GM21576 (cell line): ENCODE data around the gene ANAPC1.
"Not testable (repeated sequence)": the region's sequence is repeated elsewhere in the genome, so short reads cannot be mapped to it uniquely, and the experiment has no call there.

ENCODE experiments used
- ATAC-seq: cut with Tn5 transposase; IDR thresholded peaks from one replicate; pipeline ENCODE4 v1.9.1; 2021; ENCODE audit warnings: mild to moderate bottlenecking, moderate library complexity; ENCODE audit not compliant: unreplicated experiment

The ANAPC1 gene

DNA sequence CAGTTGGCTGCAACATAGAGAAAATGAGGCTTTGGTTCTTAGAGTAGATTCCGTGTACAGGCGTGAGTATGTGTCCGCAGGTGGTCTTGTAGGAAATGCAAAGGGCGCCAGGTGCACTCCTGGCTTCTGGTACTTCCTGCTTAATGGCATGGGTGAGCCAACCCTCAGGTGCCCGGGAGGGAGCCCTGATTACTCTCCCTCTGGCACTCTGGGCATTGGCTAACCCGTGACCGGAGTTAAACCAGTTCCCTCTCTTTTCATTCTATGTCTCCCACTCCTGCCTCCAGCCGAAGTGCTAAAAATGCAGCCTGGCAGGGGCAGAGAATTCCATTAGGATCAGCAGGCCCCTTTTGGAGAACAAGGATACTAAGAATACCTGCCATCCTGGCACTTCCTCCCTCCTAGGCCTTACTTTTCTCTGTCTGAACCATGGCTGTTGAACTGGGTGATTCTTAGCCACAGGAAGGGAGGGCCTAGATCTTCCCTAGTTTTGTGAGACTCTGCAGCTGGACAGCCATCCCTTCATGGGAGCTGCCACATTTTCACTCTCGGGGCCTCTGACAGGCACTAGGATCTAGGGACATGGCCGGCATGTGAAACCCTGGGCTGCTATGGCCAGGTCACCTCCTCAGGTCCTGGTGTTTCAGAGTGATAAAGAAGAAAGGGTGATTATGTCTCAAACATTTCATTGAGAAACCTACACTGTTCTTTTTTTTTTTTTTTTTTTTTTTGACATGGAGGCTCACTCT lies 20.9 kb upstream of the ANAPC1 start:
- ATAC-seq: no peak

GRCh38 chr2:111903930-111904439 lies 20.0 kb upstream of the ANAPC1 start:
- ATAC-seq: no peak

GRCh38 chr2:111903516-111903915 lies 19.5 kb upstream of the ANAPC1 start:
- no peak for ATAC-seq

DNA sequence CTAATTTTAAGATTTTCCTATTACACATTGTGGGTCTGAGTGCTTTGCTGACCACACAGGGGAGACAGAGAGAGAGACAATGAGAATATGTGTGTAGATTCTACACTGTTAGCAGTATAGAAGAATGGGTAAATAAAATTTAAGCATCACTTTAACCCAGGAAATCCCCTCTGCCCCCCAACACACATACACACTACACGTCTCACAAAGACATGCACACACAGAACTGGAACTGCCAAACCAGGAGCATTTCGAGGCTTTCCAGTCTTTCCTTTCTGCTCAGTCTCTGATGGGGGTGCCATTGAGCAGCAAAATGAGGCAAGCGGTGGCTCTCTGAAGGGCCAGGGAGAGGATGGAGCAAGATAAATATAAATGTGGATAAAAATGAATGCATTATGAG lies 16.9 kb upstream of the ANAPC1 start:
- no peak for ATAC-seq

DNA sequence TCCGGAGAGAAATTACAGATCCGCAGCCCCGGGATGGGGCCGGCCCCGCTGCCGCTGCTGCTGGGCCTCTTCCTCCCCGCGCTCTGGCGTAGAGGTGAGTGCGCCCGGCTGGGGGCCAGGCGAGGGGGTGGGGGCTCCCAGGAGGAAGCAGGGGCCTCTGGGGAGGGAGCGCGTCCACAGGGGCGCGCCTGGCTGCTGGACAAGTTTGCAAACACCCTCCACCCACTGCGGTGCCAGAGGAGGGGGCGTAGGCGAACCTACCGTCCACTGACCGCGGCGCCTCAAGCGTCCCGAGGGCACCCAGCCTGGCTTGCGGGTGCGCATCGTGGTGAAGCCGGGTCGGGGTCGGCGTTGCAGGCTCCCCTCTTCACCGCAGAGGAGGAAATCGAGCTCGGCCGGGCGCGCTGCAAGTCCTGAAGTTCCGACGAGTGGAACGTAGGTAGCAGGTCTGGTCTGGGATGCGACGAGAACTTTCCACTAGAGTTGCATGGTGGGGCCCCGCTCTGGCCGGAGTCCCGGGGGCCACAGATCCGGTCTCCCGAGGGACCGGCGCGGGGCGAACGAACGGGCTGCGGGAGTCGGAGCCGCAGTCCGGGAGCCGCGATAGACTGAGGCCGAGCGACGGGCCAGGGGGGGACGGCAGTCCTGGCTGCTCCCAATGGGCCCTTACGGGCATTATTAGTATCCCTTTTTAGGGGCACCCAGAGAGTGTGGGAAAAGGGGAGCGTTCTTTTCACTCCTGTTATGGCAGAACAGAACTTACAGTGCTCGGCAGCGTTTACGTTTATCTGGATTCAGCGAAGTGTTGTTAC lies 14.9 kb upstream of the ANAPC1 start:
- ATAC-seq: no peak

- ATAC-seq: peak; percentile 56
These were observed 14.1 kb upstream of the ANAPC1 start, which contains the start of gene MERTK for GRCh38 chr2:111897924-111898702. TSS of gene MERTK (plus strand) at chr2:111898607. CDS start at chr2:111898736, 129 bp downstream.

GRCh38 chr2:111897630-111897923 lies 13.6 kb upstream of the ANAPC1 start:
- peak; percentile 15 for ATAC-seq

- ATAC-seq: no peak
These were observed 12.6 kb upstream of the ANAPC1 start for GRCh38 chr2:111896576-111896975.

- no peak for ATAC-seq
These were observed 12.0 kb upstream of the ANAPC1 start for GRCh38 chr2:111896024-111896423.

DNA sequence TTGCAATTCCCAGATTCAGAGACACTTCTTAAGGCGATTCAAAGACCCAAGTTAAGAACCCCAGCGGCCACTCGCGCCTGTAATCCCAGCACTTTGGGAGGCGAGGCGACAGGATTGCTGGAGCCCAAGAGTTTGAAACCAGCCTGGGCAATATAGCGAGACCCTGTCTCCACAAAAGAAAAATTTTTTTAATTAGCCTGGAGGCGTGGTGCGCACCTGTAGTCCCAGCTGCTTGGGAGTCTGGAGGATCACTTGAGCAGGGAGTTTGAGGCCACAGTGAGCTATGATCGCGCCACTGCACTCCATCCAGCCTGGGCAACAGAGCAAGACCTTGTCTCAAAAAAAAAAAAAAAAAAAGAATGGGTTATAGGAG lies 585 bp upstream of the ANAPC1 start:
- ATAC-seq: peak; percentile 17

DNA sequence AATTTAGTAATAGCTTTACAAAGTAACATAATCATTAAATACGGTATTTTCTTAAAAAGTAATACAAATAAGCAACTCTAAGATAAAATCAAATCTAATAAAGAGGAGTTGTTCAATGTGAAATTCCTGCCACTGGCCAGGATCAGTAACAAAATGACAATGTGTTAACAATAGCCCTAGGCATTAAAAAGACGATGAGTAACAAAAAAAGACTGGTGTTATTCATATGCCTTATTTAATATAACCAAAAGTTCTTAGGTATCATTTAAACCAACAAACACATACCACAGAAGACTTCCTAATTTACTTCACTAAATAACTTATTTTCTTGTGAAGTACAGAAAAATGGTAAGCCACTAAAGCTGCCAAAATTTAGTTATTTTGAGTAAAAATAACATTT lies 11.2 kb downstream of the ANAPC1 start:
- ATAC-seq: not testable (repeated sequence)

- ATAC-seq: not testable (repeated sequence)
These were observed 18.9 kb downstream of the ANAPC1 start for GRCh38 chr2:111865124-111865523.

DNA sequence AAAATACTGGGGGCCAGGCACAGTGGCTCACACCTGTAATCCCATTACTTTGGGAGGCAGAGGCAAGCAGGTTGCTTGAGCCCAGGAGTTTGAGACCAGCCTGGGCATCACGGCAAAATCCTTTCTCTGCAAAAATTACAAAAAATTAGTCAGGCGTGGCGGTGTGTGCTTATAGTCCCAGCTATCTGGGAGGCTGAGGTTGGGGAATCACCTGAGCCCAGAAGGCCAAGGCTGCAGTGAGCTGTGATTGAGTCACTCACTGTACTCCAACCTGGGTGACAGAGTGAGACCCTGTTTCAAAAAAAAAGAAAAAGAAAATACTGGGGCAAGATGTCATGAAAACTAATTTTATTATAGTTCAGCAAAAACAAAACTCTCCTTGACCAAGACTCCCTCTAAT lies 24.0 kb downstream of the ANAPC1 start:
- not testable (repeated sequence) for ATAC-seq

DNA sequence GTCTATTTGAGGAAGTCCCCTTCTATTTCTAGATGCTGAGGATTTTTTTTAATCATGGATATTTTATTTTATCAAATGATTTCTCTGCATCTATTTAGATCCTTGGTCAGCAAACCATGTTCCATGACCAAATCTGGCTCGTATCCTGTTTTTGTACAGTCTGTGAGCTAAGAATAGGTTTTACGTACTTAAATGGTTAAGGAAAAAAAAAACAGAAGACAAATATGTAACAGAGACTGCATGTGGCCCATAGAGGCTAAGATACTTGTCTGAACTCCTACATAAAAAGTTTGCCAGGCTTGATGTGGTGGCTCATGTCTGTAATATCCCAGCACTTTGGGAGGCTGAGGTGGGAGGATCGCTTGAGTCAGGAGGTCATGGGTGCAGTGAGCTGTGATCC lies 31.4 kb downstream of the ANAPC1 start:
- not testable (repeated sequence) for ATAC-seq

GRCh38 chr2:111850646-111851045 lies 33.3 kb downstream of the ANAPC1 start:
- ATAC-seq: not testable (repeated sequence)

DNA sequence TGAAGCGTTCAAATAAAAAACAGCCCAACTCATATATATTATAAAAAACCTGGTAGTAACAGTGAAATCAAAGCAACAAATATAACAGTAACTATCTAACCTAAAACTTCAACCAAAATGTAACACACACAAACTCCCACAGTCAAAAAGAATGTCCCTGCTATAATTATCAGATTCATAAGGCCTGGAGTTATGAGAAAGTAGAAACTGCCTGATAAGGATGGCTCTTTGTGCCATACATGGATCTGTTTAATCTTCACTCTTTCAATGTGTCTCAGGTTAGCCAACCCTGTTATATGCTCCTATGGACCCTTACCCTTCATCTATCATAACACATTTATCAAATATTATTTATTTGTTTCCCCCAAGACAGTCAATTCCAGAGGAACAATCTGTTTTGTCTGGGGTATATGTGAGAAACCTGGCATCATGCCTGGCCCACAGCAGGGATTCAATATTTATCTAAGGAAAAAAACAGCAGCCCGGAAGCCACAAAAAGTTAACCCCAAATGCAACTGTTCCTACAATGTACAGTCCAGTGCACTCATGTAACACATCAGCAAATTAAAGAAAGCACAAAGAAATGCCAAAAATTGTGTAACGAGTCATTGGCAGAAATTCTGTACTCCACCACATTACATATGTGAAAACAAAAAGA lies 44.2 kb downstream of the ANAPC1 start:
- ATAC-seq: not testable (repeated sequence)

GRCh38 chr2:111838992-111839391 lies 45.0 kb downstream of the ANAPC1 start:
- not testable (repeated sequence) for ATAC-seq

- not testable (repeated sequence) for ATAC-seq
These were observed 49.8 kb downstream of the ANAPC1 start for GRCh38 chr2:111834221-111834620.

GRCh38 chr2:111830479-111830878 lies 53.5 kb downstream of the ANAPC1 start:
- ATAC-seq: not testable (repeated sequence)

DNA sequence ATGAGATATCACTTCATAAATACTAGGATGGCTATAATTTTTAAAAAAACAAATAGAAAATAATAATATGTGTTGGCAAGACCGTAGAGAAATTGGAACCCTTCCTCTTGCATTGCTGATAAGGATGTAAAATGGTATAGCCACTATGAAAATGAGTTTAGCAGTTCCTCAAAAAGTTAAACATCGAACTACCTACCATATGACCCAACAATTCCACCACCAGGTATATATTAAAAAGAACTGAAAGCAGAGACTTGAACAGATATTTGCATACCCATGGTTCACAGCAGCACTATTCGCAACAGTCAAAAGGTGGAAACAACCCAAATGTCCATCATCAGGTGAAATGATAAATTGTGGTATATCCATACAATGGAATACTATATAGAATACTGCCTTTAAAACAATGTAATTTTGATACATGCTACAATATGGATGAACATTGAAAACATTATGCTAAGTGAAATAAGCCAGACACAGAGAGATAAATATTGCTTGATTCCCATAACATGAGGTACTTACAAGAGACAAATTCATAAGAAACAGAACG lies 55.7 kb downstream of the ANAPC1 start:
- not testable (repeated sequence) for ATAC-seq
